Kidney capillary endothelial cell (primary cell): ENCODE results near the gene EYS.
"Not testable (repeated sequence)": the region's sequence is repeated elsewhere in the genome, so short reads cannot be mapped to it uniquely, and the experiment has no call there.

ENCODE experiments used
- DNase-seq: peaks from one replicate; pipeline ENCODE4 v3.0.0-alpha.2; 2018; ENCODE audit warnings: low spot score

EYS gene

GRCh38 chr6:64037427-64037826, 1669.6 kb downstream of the EYS start:
- no peak for DNase-seq

GRCh38 chr6:64034910-64035655, 1671.9 kb downstream of the EYS start:
- no peak for DNase-seq

GRCh38 chr6:64034291-64034690, 1672.7 kb downstream of the EYS start:
- no peak for DNase-seq

- DNase-seq: not testable (repeated sequence)
Observed at GRCh38 chr6:64030950-64031618, 1675.9 kb downstream of the EYS start.

GRCh38 chr6:64023693-64024092, 1683.3 kb downstream of the EYS start:
- DNase-seq: no peak

GRCh38 chr6:64014595-64014994, 1692.4 kb downstream of the EYS start:
- no peak for DNase-seq

- DNase-seq: no peak
Observed at GRCh38 chr6:64013011-64013410, 1694.0 kb downstream of the EYS start.

GRCh38 chr6:64012351-64013001, 1694.5 kb downstream of the EYS start:
- peak; percentile 22 for DNase-seq

GRCh38 chr6:64010666-64011065, 1696.4 kb downstream of the EYS start:
- DNase-seq: no peak

GRCh38 chr6:64010010-64010409, 1697.0 kb downstream of the EYS start:
- DNase-seq: no peak

GRCh38 chr6:64006246-64006645, 1700.8 kb downstream of the EYS start:
- DNase-seq: no peak

- no peak for DNase-seq
Observed at GRCh38 chr6:64000818-64001491, 1706.1 kb downstream of the EYS start.

GRCh38 chr6:63999613-64000012, 1707.4 kb downstream of the EYS start:
- no peak for DNase-seq

GRCh38 chr6:63998991-63999390, 1708.0 kb downstream of the EYS start:
- no peak for DNase-seq

GRCh38 chr6:63997734-63998133, 1709.3 kb downstream of the EYS start:
- no peak for DNase-seq

GRCh38 chr6:63997221-63997620, 1709.8 kb downstream of the EYS start:
- DNase-seq: no peak

GRCh38 chr6:63985223-63985622, 1721.8 kb downstream of the EYS start:
- DNase-seq: no peak

GRCh38 chr6:63975699-63976098, 1731.3 kb downstream of the EYS start:
- DNase-seq: no peak

- DNase-seq: no peak
Observed at GRCh38 chr6:63968650-63969049, 1738.4 kb downstream of the EYS start.

GRCh38 chr6:63964366-63964765, 1742.7 kb downstream of the EYS start:
- no peak for DNase-seq

GRCh38 chr6:63963769-63964315, 1743.2 kb downstream of the EYS start:
- DNase-seq: no peak

GRCh38 chr6:63953336-63954021, 1753.5 kb downstream of the EYS start:
- DNase-seq: not testable (repeated sequence)
